Spleen (tissue), 13 donors: ENCODE data around the gene ACSF2. TPM values are rescaled to one million over a fixed set of nuclear protein-coding genes. Genes with fewer than 3 reads are reported as not detected.

Source experiments
- DNase-seq: peaks from one replicate; pipeline ENCODE4 v3.0.0-alpha.2; 2020
- H3K27ac ChIP-seq, 8 donors: fragments of 200-600 bp; sonication (generic) in 7 of 8; 1 replicate in 4 of 8; 2 replicates in 4 of 8; pipeline versions ENCODE4 v1.5.0 to v1.8.0; 2016 to 2021; ENCODE audit warnings: inconsistent platforms in 4 of 8, mild to moderate bottlenecking in 4 of 8, moderate library complexity in 1 of 8
- H3K27me3 ChIP-seq, 7 donors: fragments of 200-600 bp; sonication (generic) in 6 of 7; replicated peaks in 1 of 7; 1 replicate in 4 of 7; 2 replicates in 3 of 7; pipeline versions ENCODE4 v1.5.0 to v1.8.0; 2016 to 2021; ENCODE audit warnings: inconsistent platforms in 3 of 7, mild to moderate bottlenecking in 1 of 7
- H3K36me3 ChIP-seq, 6 donors: fragments of 200-600 bp; sonication (generic) in 5 of 6; 1 replicate in 4 of 6; 2 replicates in 2 of 6; pipeline versions ENCODE4 v1.5.0 to v1.8.0; 2016 to 2021; ENCODE audit warnings: inconsistent platforms in 2 of 6
- H3K4me1 ChIP-seq, 6 donors: fragments of 200-600 bp; sonication (generic) in 5 of 6; 1 replicate in 3 of 6; 2 replicates in 3 of 6; pipeline versions ENCODE4 v1.5.0 to v1.8.0; 2016 to 2021; ENCODE audit warnings: inconsistent platforms in 3 of 6
- H3K4me3 ChIP-seq, 8 donors: fragments of 200-600 bp; sonication (generic) in 7 of 8; 1 replicate in 4 of 8; 2 replicates in 4 of 8; pipeline versions ENCODE4 v1.5.0 to v1.8.0; 2016 to 2021; ENCODE audit warnings: inconsistent platforms in 4 of 8, mild to moderate bottlenecking in 4 of 8, moderate library complexity in 2 of 8
- H3K9me3 ChIP-seq, 8 donors: fragments of 200-600 bp; sonication (generic) in 7 of 8; 1 replicate in 4 of 8; 2 replicates in 4 of 8; pipeline versions ENCODE4 v1.5.0 to v1.8.0; 2016 to 2021; ENCODE audit warnings: inconsistent platforms in 4 of 8
- POLR2A ChIP-seq, 3 donors: fragments of 450-650 bp; IDR thresholded peaks; one replicate each; pipeline ENCODE4 v1.5.1; 2017; ENCODE audit warnings: antibody characterized with exemption in 3 of 3, mild to moderate bottlenecking in 1 of 3
- POLR2AphosphoS5 ChIP-seq, 3 donors: sonication (generic); formaldehyde crosslinking; IDR thresholded peaks; one replicate each; pipeline ENCODE4 v1.5.1; 2017; ENCODE audit warnings: antibody characterized with exemption in 3 of 3
- WGBS, 5 donors: extraction: QIAGEN DNeasy Blood & Tissue Kit in 3 of 5; methylation state at CpG; one replicate each; pipeline versions ENCODE4 v1.1.5 to v1.1.7; 2013 to 2018; 5-methylcytosine and 5-hydroxymethylcytosine counted together
- intact Hi-C: fragments of 100-400 bp; cut with DNase I; formaldehyde crosslinking; loops from one replicate; pipeline ENCODE4 v1.15.0; 2023; ENCODE audit warnings: low total_unique reads
- long read RNA-seq, 2 donors: transcript quantifications; one replicate each; lab custom pipeline, GENCODE V29; 2026
- polyA plus RNA-seq, 3 donors: library from polyadenylated mRNA; stranded (reverse); fragments of 200-250 nt; gene quantifications; one replicate each; pipeline ENCODE4 v1.2.1, GENCODE V29; 2013
- total RNA-seq, 7 donors: library from RNA; depleted of rRNA in 3 of 7; stranded (reverse); fragments of >200 nt in 3 of 7; fragmentation: NEBNext Ultra II Directional in 4 of 7; extraction: Animal tissue kit (Norgen Biotek cat#: 25700) in 4 of 7; gene quantifications; one replicate each; pipeline versions ENCODE4 v1.1.0 to v1.2.1, GENCODE V29; 2016 to 2021
- TF ChIP-seq, protein P1 (sequence below), 11 experiments: fragments of 200-600 bp in 7 of 11; fragments of 450-650 bp in 4 of 11; sonication (generic) in 4 of 11; IDR thresholded peaks in 8 of 11; conservative IDR thresholded peaks in 3 of 11; 1 replicate in 7 of 11; 2 replicates in 4 of 11; pipeline versions ENCODE4 v1.4.0 to v1.8.0; 2016 to 2021; ENCODE audit warnings: antibody characterized with exemption in 11 of 11, inconsistent platforms in 4 of 11, mild to moderate bottlenecking in 1 of 11
- donor health status: healthy with polysubstance abuse.
- donor health status: DM: no; HTN: no; CAD: no; lungs with moderate emphysema.
- donor health status: DM: no; HTN: no; CAD: no.
- donor health status: Bipolar disorder and iron deficiency.
- donor health status: healthy.
- donor health status: DM: no; HTN: no; CAD: no.
- donor health status: DM: yes; HTN: yes; CAD: no.

Gene ACSF2, protein sequence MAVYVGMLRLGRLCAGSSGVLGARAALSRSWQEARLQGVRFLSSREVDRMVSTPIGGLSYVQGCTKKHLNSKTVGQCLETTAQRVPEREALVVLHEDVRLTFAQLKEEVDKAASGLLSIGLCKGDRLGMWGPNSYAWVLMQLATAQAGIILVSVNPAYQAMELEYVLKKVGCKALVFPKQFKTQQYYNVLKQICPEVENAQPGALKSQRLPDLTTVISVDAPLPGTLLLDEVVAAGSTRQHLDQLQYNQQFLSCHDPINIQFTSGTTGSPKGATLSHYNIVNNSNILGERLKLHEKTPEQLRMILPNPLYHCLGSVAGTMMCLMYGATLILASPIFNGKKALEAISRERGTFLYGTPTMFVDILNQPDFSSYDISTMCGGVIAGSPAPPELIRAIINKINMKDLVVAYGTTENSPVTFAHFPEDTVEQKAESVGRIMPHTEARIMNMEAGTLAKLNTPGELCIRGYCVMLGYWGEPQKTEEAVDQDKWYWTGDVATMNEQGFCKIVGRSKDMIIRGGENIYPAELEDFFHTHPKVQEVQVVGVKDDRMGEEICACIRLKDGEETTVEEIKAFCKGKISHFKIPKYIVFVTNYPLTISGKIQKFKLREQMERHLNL
- total RNA-seq (10 to 100 TPM; 28.3 to 48.6 (median 41.9) TPM), polyA plus RNA-seq (10 to 100 TPM; 21.7 to 50.0 (median 36.3) TPM)
- long read RNA-seq, donor 1, partial matches to known transcripts, result 24 of 26 reads
- long read RNA-seq, donor 1, other reads (novel, unspliced or antisense), result 0 of 26 reads
- long read RNA-seq, donor 2, partial matches to known transcripts, result 0 of 2 reads
- long read RNA-seq, donor 2, other reads (novel, unspliced or antisense), result 0 of 2 reads

DNA sequence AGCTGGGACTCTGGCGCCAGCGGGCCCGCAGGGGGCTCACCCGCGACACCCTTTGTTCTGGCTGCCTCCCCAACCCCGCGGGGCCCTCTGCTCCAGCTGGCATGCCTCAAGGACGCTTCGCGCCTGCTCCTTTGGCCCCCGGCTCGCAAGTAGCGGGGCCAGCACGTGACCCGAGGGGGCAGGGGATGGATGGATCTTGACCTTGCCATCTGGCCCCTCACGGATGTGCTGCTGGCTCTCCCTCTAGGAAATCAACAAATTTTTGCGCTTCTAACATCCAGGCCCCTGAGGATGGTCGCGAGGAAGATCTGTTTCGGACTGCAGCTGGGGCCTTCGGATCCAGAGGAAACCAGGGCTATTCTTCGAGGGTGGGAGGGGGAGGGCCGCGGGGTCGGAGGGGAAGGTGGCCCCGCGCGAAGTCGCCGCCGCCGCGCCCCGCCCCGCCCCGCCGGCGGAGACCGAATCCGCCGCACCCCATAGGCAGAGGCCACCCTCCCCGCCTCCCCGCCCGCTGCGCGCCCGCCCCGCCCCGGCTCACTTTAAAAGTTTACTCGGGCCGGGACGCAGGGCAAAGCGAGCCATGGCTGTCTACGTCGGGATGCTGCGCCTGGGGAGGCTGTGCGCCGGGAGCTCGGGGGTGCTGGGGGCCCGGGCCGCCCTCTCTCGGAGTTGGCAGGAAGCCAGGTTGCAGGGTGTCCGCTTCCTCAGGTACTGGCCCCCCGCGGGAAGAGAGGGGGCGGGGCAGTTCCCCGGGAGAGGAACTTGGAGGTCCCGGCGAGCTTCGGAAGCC is at the start of gene ACSF2:
TSS of gene ACSF2 (plus strand) at position 537 of the 790 bp plus-strand sequence. CDS start at position 581, 44 bp downstream.
- 0 to 2% (median 1%) methylated on average over 14 to 70 of the region's 70 CpGs for WGBS, 5 donors
- Histone ChIP-seq H3K4me1 (peaks cover 19 to 73% (median 52%) of the 10 kb centered on the region in 6 donors), H3K27ac (peak within 1 kb of the TSS; percentile 19 to 89 (median 84))

DNA sequence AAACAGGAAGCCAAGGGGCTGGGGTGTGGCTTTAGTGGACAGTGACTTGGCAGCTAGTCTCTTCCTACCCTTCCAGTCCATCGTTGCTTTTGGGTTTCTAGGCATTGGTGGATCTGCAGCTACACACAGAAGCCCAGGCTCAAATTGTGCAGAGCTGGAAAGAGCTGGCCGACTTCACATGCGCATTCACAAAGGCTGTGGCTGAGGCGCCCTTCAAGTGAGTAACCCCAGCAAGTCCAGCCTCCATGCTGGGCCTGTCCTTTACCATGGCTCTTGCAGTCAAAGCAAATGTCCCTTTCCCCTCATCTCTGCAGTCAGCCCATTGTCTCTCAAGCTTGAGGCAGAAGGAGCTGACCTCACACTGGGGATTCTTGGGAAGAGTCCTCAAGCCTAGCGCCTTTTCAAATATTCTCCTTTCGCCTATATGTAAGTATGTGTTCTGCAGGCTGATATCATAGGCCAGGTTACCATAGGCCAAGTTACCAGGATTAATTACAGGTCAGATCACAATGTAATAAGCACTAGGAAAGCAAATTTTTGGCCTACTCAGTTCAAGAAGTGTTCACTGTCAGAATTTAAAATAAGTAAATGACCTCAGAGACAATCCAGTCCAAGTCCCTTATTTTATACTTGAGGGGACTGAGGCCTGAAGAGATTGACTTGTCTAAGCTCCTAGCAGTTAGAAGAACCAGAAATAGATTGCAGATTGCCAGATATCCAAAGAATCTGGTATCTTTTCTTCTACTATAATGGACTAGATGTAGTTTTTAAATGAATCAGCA is 46.5 kb upstream of the ACSF2 start:
- Histone ChIP-seq H3K27me3 (no peaks in the 10 kb centered on the region), H3K4me3 (no peak overlapping the region), H3K36me3 (peaks cover 7 to 64% (median 46%) of the 10 kb centered on the region in 6 donors), H3K27ac (no peak overlapping the region), H3K4me1 (no peaks in the 10 kb centered on the region), H3K9me3 (no peaks in the 10 kb centered on the region)
- intact Hi-C loops, result loop anchor here (10.0 kb wide), 1 partner anchor 95 kb away; the partner anchor contains the start of gene RSAD1
- WGBS, 5 donors, result 88 to 93% (median 92%) methylated on average over 6 of the region's 6 CpGs
- DNase-seq, result peak; percentile 36
- TF ChIP-seq POLR2AphosphoS5 (IDR thresholded peaks at IDR 0.05) (no peak), POLR2A (IDR thresholded peaks at IDR 0.05) (no peak)
- TF ChIP-seq, protein P1, sequence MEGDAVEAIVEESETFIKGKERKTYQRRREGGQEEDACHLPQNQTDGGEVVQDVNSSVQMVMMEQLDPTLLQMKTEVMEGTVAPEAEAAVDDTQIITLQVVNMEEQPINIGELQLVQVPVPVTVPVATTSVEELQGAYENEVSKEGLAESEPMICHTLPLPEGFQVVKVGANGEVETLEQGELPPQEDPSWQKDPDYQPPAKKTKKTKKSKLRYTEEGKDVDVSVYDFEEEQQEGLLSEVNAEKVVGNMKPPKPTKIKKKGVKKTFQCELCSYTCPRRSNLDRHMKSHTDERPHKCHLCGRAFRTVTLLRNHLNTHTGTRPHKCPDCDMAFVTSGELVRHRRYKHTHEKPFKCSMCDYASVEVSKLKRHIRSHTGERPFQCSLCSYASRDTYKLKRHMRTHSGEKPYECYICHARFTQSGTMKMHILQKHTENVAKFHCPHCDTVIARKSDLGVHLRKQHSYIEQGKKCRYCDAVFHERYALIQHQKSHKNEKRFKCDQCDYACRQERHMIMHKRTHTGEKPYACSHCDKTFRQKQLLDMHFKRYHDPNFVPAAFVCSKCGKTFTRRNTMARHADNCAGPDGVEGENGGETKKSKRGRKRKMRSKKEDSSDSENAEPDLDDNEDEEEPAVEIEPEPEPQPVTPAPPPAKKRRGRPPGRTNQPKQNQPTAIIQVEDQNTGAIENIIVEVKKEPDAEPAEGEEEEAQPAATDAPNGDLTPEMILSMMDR (IDR thresholded peaks at IDR 0.05 in 8 of 11, conservative IDR thresholded peaks at IDR 0.05 in 3 of 11), result no peak

More for the DNA sequence above, at the start of gene ACSF2:
- TF ChIP-seq POLR2A (IDR thresholded peaks at IDR 0.05) (no peak), POLR2AphosphoS5 (IDR thresholded peaks at IDR 0.05) (peak; percentile 66 to 82 (median 78))
- TF ChIP-seq, protein P1 (IDR thresholded peaks at IDR 0.05 in 8 of 11, conservative IDR thresholded peaks at IDR 0.05 in 3 of 11), result no peak
- peak; percentile 94 for DNase-seq
- Histone ChIP-seq H3K36me3 (no peaks in the 10 kb centered on the region), H3K27me3 (no peaks in the 10 kb centered on the region), H3K4me3 (peak within 1 kb of the TSS; percentile 56 to 94 (median 75)), H3K9me3 (no peaks in the 10 kb centered on the region)
- intact Hi-C loops, result no loop called here

DNA sequence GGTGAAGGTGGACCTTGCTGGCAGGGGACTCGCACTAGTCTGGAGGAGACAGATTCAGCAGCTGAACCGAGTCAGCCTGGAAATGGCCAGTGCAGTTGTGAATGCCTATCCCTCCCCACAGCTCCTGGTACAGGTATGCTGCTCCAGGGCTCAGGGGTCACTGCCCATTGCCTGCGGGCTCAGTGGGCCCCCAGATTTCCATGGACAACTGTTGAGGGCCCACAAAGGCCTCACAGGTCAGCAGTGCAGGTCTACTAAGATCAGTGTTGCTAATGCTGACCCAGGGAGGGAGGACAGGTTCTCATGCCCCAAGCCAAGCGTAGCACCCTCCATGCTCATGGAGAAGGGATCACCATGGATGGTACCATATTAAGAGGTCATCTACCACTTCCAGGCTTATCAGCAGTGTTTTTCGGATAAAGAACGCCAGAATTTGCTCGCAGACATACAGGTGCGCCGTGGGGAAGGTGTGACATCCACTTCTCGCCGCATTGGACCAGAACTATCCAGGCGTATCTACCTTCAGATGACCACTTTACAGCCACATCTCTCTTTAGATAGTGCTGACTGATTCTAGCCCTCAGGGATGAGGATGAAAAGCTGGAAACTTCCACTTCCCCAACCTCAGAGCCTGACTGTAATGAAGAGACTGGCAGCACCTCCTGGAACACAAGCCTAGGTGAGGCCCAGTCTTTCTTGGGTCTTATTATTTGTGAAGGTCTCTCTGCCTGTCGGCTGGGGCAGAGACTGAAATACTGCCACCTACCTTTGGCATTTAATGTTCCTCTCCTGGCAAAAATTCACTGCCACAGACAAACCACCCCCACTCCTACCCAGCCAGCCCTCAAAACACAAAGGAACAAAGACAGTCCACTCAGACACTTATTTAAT is 45.4 kb upstream of the ACSF2 start:
- no peaks in the 10 kb centered on the region for H3K4me1 ChIP-seq
- no peak overlapping the region for H3K27ac ChIP-seq
- TF ChIP-seq POLR2A (IDR thresholded peaks at IDR 0.05) (no peak), POLR2AphosphoS5 (IDR thresholded peaks at IDR 0.05) (peak in 1 of 3 donors; percentile 35)
- TF ChIP-seq, protein P1 (IDR thresholded peaks at IDR 0.05 in 8 of 11, conservative IDR thresholded peaks at IDR 0.05 in 3 of 11), result peak in 1 of 11 experiments; percentile 1
- WGBS, 5 donors, result 87 to 94% (median 91%) methylated on average over 12 to 13 of the region's 13 CpGs
- intact Hi-C loops, result no loop called here
- H3K36me3 ChIP-seq, result peaks cover 11 to 75% (median 57%) of the 10 kb centered on the region in 6 donors
- DNase-seq, result peak; percentile 54
- H3K27me3 ChIP-seq, result no peaks in the 10 kb centered on the region
- no peak overlapping the region for H3K4me3 ChIP-seq
- H3K9me3 ChIP-seq, result no peaks in the 10 kb centered on the region
